ENCODE results near the gene IL23A.

Gene IL23A

DNA sequence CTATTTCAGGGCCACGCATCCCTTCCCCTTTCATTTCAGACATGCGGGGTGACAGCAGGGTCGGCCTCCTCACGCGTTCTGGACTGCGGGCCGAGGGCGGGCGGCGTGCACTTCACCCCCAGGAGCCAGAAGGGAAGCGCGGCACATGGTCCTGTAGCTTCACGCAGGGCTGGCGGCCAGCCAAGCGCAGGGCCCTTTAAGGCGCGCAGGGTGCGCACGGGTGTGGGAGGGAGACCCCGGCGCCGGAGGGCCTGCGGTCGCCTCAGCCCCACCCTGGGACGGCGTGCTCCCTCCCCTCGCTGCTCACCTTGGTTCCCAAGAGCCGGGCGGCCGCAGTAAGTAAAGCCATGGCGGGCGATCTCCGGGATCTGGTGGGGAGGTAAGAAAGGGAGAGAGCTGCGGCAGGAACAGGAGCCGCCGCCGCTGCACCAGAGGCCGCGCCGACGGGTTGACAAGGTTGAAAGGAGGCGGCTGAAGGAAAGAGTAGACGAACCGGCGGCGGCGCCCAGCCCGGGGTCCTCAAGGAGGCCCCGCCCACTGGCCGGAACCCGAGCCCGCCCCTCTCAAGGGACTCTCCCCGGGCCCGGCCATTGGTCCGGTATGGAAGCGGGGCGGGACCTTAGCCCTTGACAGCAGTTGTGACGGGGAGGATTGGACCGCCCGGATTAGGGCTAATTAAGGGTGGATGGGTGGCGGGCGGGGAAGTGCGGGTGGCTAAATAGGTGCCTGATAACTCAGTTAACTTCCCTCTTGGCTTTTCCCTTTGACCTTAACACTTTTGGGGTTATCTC is 38.6 kb upstream of the IL23A start, which contains the start of gene CS:
TSS of gene CS (minus strand) at position 478 of the 791 bp plus-strand sequence. CDS start at position 349, 129 bp downstream.
- H3K9me3 ChIP-seq (ENCODE audit: insufficient read depth, low read length), result no peaks in the 10 kb centered on the region
- H3K9ac ChIP-seq (ENCODE audit: low read length), result peak within 1 kb of the TSS; percentile 94
- no peaks in the 10 kb centered on the region for H4K20me1 ChIP-seq (ENCODE audit: low read depth, low read length)
- TF ChIP-seq, protein P1, sequence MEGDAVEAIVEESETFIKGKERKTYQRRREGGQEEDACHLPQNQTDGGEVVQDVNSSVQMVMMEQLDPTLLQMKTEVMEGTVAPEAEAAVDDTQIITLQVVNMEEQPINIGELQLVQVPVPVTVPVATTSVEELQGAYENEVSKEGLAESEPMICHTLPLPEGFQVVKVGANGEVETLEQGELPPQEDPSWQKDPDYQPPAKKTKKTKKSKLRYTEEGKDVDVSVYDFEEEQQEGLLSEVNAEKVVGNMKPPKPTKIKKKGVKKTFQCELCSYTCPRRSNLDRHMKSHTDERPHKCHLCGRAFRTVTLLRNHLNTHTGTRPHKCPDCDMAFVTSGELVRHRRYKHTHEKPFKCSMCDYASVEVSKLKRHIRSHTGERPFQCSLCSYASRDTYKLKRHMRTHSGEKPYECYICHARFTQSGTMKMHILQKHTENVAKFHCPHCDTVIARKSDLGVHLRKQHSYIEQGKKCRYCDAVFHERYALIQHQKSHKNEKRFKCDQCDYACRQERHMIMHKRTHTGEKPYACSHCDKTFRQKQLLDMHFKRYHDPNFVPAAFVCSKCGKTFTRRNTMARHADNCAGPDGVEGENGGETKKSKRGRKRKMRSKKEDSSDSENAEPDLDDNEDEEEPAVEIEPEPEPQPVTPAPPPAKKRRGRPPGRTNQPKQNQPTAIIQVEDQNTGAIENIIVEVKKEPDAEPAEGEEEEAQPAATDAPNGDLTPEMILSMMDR (IDR thresholded peaks at IDR 0.05; ENCODE audit: insufficient read depth, low read length, poor library complexity, severe bottlenecking), result no peak
- no peak for TF ChIP-seq EZH2phosphoT487 (conservative IDR thresholded peaks at IDR 0.05; ENCODE audit: low read length)
- peaks cover 9% of the 10 kb centered on the region for H3F3A ChIP-seq (ENCODE audit: insufficient read depth)
- peak within 1 kb of the TSS; percentile 61 for H2AFZ ChIP-seq (ENCODE audit: low read depth, low read length, severe bottlenecking)
- no peaks in the 10 kb centered on the region for H3K27me3 ChIP-seq (ENCODE audit: low read length)
- peak within 1 kb of the TSS; percentile 94 for H3K4me3 ChIP-seq (ENCODE audit: insufficient read depth, low read length, poor library complexity, severe bottlenecking)
- H3K79me2 ChIP-seq (ENCODE audit: insufficient read depth, low read length), result peaks cover 52% of the 10 kb centered on the region
- H3K4me2 ChIP-seq (ENCODE audit: low read depth, low read length, poor library complexity, severe bottlenecking), result peak within 1 kb of the TSS; percentile 98
- H3K27ac ChIP-seq (ENCODE audit: low read depth, low read length), result peak within 1 kb of the TSS; percentile 77
- no peaks in the 10 kb centered on the region for H3K9me2 ChIP-seq (replicated peaks; ENCODE audit: insufficient read depth, low read length)
- H3K36me3 ChIP-seq (ENCODE audit: low read length), result peaks cover 12% of the 10 kb centered on the region; the same call in 1 of the 2 replicates

DNA sequence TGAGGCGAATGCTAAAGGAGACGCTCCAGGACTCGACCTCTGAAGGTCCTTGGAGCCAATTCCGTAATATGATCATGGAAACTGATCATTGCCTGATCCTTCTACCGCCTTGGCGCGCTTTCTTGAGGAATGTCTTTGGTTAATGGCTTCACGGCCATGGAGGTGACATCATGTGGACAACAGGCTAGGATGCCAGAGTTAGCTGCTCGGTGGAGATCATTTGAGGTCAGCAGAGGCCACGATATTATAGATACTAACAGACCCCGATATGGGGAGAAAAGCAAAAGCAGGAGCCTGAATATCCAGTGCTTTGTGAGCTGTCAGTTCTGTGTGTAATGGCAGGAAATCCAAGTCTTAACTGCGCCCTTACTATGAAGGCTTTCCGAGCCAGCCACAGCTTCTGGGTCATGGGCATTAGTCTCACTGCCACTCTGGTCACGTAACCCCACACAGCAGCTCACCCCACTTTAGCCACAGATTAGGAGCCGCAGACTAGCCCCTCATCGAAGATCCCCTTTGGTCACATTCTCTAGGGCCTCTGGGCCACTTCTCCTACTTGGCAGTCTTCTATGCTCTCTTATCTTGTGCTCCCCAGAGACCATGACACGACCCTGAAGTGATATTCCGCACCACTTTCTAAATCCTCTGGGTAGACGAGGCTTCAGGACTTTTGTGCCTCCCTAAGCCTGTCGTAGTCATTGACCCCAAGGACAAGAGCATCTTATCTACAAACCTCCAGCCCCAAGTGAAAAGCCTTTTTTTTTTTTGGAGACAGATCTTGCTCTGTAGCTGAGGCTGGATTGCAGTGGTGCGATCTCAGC is 37.8 kb upstream of the IL23A start:
- H3K79me2 ChIP-seq (ENCODE audit: insufficient read depth, low read length), result peaks cover 44% of the 10 kb centered on the region

DNA sequence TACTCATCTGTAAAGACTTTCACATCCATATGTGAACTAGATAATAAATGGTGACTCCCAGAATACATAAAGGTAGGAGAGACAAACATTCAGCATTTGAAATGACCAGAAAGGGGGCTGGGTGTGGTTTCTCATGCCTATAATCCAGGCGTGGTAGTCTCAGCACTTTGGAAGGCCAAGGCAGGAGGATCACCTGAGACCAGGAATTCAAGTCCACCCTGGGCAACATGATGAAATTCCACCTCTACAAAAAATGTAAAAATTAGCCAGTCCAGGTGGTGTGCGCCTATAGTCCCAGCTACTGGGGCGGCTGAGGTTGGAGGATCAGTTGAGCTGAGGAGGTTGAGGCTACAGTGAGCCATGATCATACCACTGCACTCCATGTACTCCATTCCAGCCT is 34.4 kb upstream of the IL23A start:
- Histone ChIP-seq H3K4me3 (ENCODE audit: insufficient read depth, low read length, poor library complexity, severe bottlenecking) (no peak overlapping the region), H3K27ac (ENCODE audit: low read depth, low read length) (no peak overlapping the region), H3F3A (ENCODE audit: insufficient read depth) (peaks cover 20% of the 10 kb centered on the region), H2AFZ (ENCODE audit: low read depth, low read length, severe bottlenecking) (no peak overlapping the region), H3K9me3 (ENCODE audit: insufficient read depth, low read length) (no peaks in the 10 kb centered on the region), H3K79me2 (ENCODE audit: insufficient read depth, low read length) (peaks cover 10% of the 10 kb centered on the region), H3K9me2 (replicated peaks; ENCODE audit: insufficient read depth, low read length) (no peaks in the 10 kb centered on the region), H4K20me1 (ENCODE audit: low read depth, low read length) (no peaks in the 10 kb centered on the region), H3K27me3 (ENCODE audit: low read length) (no peaks in the 10 kb centered on the region), H3K4me2 (ENCODE audit: low read depth, low read length, poor library complexity, severe bottlenecking) (no peak overlapping the region), H3K36me3 (ENCODE audit: low read length) (peaks cover 8% of the 10 kb centered on the region; the same call in 1 of the 2 replicates), H3K9ac (ENCODE audit: low read length) (no peak overlapping the region)
- no peak for TF ChIP-seq EZH2phosphoT487 (conservative IDR thresholded peaks at IDR 0.05; ENCODE audit: low read length)
- TF ChIP-seq, protein P1 (IDR thresholded peaks at IDR 0.05; ENCODE audit: insufficient read depth, low read length, poor library complexity, severe bottlenecking), result no peak

More for the DNA sequence above, 37.8 kb upstream of the IL23A start:
- Histone ChIP-seq H3K27ac (ENCODE audit: low read depth, low read length) (peak overlapping the region; percentile 77), H3K9ac (ENCODE audit: low read length) (peak overlapping the region; percentile 94), H3K36me3 (ENCODE audit: low read length) (peaks cover 12% of the 10 kb centered on the region; the same call in 1 of the 2 replicates), H3K4me2 (ENCODE audit: low read depth, low read length, poor library complexity, severe bottlenecking) (peak overlapping the region; percentile 98), H3F3A (ENCODE audit: insufficient read depth) (peaks cover 17% of the 10 kb centered on the region), H3K9me3 (ENCODE audit: insufficient read depth, low read length) (no peaks in the 10 kb centered on the region), H4K20me1 (ENCODE audit: low read depth, low read length) (no peaks in the 10 kb centered on the region), H3K9me2 (replicated peaks; ENCODE audit: insufficient read depth, low read length) (no peaks in the 10 kb centered on the region), H2AFZ (ENCODE audit: low read depth, low read length, severe bottlenecking) (peak overlapping the region; percentile 61), H3K4me3 (ENCODE audit: insufficient read depth, low read length, poor library complexity, severe bottlenecking) (peak overlapping the region; percentile 83), H3K27me3 (ENCODE audit: low read length) (no peaks in the 10 kb centered on the region)
- no peak for TF ChIP-seq EZH2phosphoT487 (conservative IDR thresholded peaks at IDR 0.05; ENCODE audit: low read length)
- TF ChIP-seq, protein P1 (IDR thresholded peaks at IDR 0.05; ENCODE audit: insufficient read depth, low read length, poor library complexity, severe bottlenecking), result no peak

Measured in SU-DHL-6 (cell line).